NOMO-1 treated with DMSO at 0.1 percent for 48 hours (cell line): ENCODE measurements around the gene MSX2.

Experiments
- DNase-seq: peaks from one replicate; lab custom pipeline; 2025; ENCODE audit not compliant: unreplicated experiment; lab: John Stamatoyannopoulos, UW

Gene MSX2

GRCh38 chr5:174769005-174769404 lies 44.6 kb downstream of the MSX2 start:
- DNase-seq: no peak

GRCh38 chr5:174773371-174773770 lies 49.0 kb downstream of the MSX2 start:
- DNase-seq: no peak

GRCh38 chr5:174775081-174775480 lies 50.7 kb downstream of the MSX2 start:
- DNase-seq: no peak

- DNase-seq: no peak
Measured at GRCh38 chr5:174777111-174777510, 52.7 kb downstream of the MSX2 start.

- DNase-seq: no peak
Measured at GRCh38 chr5:174777583-174777982, 53.2 kb downstream of the MSX2 start.
